Upper lobe of left lung (tissue), 4 donors: Measurements from ENCODE around the gene SF3B6.

Experiments used
- POLR2A ChIP-seq, 4 donors: fragments of 450-650 bp; IDR thresholded peaks; one replicate each; pipeline ENCODE4 v1.5.1; 2016 to 2017; ENCODE audit warnings: antibody characterized with exemption in 4 of 4, mild to moderate bottlenecking in 2 of 4
- TF ChIP-seq, protein P1 (sequence below), 6 experiments: fragments of 450-650 bp in 4 of 6; fragments of 200-600 bp in 2 of 6; sonication (generic) in 2 of 6; IDR thresholded peaks; one replicate each; pipeline ENCODE4 v1.5.1; 2016 to 2019; ENCODE audit warnings: antibody characterized with exemption in 6 of 6

DNA sequence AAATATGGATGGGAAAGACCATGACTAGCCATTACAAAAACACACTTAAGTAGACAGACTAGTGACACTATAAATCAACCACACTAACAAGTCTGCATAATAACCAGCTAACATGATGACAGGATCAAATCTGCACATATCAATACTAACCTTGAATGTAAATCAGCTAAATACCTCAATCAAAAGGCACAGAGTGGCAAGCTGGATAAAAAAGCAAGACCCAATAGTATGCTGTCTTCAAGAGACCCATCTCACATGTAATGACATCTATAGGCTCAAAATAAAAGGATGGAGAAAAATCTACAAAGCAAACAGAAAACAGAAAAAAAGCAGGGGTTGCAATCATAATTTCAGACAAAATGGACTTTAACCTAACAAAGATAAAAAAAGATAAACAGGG lies 30.7 kb upstream of the SF3B6 start:
- TF ChIP-seq, protein P1, sequence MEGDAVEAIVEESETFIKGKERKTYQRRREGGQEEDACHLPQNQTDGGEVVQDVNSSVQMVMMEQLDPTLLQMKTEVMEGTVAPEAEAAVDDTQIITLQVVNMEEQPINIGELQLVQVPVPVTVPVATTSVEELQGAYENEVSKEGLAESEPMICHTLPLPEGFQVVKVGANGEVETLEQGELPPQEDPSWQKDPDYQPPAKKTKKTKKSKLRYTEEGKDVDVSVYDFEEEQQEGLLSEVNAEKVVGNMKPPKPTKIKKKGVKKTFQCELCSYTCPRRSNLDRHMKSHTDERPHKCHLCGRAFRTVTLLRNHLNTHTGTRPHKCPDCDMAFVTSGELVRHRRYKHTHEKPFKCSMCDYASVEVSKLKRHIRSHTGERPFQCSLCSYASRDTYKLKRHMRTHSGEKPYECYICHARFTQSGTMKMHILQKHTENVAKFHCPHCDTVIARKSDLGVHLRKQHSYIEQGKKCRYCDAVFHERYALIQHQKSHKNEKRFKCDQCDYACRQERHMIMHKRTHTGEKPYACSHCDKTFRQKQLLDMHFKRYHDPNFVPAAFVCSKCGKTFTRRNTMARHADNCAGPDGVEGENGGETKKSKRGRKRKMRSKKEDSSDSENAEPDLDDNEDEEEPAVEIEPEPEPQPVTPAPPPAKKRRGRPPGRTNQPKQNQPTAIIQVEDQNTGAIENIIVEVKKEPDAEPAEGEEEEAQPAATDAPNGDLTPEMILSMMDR (IDR thresholded peaks at IDR 0.05): no peak
- TF ChIP-seq POLR2A (IDR thresholded peaks at IDR 0.05): no peak
